ENCODE results near the gene SH3BP5. TPM values are rescaled to one million over a fixed set of nuclear protein-coding genes. Genes with fewer than 3 reads are reported as not detected.

The SH3BP5 gene
- total RNA-seq, 6 experiments from 2014 or later: 8.9 to 19.2 (median 13.8) TPM

Small RNA genes within 50 kb of the gene (small RNA-seq; reads per million reads assigned to genes)
- 0 reads per million in 2 experiments for gene HMGN2P7
- 0 reads per million in 2 experiments for gene RNU6-454P

Other genes starting within 250 kb of the SH3BP5 start
- 10 to 100 TPM; 10.5 to 13.9 (median 11.5) TPM for gene RBSN, start 233.4 kb downstream of the SH3BP5 start, total RNA-seq
- 10 to 100 TPM; 20.1 to 32.8 (median 23.1) TPM for gene CAPN7, start 126.3 kb downstream of the SH3BP5 start, total RNA-seq
- 1 to 10 TPM; 5.3 to 7.5 (median 6.2) TPM for gene METTL6, start 95.0 kb upstream of the SH3BP5 start, total RNA-seq
- 10 to 100 TPM; 11.6 to 27.7 (median 17.1) TPM for gene EAF1, start 95.0 kb upstream of the SH3BP5 start, total RNA-seq
- 1 to 10 TPM in 2 of 6 experiments, under 1 TPM in 4; 0.25 to 1.2 (median 0.83) TPM for gene COLQ, start 189.1 kb upstream of the SH3BP5 start, total RNA-seq